ENCODE results near the gene ABHD14A.
A peak's percentile ranks its signal among the peaks of the same experiment; 100 is the strongest.

Gene ABHD14A

DNA sequence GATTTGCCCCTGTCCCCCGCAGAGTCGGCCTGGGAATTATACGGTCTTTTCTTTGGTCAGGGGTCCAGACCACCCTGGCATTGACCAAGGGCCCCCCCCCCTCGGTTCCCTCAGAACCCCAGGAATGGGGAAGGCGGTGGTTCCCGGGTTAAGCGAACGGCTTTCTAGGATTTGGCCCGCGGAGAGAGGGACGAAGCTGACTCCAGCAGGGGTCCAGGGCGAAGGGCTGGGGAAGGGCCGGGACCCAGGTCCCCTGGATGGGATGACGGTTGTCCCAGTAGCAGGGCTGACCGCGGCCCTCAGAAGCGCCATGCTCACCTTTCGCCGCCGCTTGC is 33.4 kb upstream of the ABHD14A start:
- no peak for DNase-seq (ENCODE audit: low read depth)

DNA sequence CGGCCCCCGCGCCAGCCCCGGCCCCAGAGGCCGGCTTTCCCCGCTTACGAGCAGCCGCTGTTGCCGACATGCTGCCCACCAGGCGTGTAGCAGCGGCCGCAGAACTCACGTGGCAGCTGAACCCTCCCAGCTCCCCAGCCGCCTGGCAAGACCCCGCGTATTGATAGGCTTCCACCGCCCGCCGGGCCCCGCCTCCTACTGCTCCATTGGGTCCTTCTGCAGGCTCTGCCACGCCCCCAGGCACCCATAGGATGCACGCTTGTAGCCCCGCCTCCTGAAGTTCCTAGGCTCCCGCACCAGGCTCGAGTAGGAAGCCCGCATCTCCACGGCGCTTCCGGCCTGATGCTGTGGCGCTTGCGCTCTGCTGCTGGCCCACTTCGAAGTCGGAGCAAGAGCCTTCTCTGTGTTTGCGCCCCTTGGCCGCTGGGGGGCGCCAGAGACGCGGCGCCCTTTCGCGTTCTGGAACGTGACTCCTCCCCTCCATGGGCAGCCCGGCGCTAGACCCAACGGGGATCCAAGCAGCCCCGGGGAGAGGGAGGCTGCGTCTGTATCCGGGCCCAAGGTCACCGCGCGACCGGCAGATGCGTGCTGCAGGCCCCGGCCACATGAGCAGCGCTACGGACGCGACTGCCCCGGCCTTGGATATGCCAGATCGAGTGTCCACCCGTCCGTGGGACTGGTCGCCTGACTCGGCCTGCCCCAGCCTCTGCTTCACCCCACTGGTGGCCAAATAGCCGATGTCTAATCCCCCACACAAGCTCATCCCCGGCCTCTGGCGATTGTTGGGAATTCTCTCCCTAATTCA is 32.9 kb upstream of the ABHD14A start, which contains the start of the genes PARP3 and RRP9:
Gene PARP3, plus strand, starts transcription at position 566 of the 805 bp plus-strand sequence. CDS start 993 bp downstream, outside the sequence.
Gene RRP9, minus strand, starts transcription at position 107 of the 805 bp plus-strand sequence. Its CDS starts 37 bp downstream, at position 70.
- peak; percentile 100 for DNase-seq (ENCODE audit: low read depth)

DNA sequence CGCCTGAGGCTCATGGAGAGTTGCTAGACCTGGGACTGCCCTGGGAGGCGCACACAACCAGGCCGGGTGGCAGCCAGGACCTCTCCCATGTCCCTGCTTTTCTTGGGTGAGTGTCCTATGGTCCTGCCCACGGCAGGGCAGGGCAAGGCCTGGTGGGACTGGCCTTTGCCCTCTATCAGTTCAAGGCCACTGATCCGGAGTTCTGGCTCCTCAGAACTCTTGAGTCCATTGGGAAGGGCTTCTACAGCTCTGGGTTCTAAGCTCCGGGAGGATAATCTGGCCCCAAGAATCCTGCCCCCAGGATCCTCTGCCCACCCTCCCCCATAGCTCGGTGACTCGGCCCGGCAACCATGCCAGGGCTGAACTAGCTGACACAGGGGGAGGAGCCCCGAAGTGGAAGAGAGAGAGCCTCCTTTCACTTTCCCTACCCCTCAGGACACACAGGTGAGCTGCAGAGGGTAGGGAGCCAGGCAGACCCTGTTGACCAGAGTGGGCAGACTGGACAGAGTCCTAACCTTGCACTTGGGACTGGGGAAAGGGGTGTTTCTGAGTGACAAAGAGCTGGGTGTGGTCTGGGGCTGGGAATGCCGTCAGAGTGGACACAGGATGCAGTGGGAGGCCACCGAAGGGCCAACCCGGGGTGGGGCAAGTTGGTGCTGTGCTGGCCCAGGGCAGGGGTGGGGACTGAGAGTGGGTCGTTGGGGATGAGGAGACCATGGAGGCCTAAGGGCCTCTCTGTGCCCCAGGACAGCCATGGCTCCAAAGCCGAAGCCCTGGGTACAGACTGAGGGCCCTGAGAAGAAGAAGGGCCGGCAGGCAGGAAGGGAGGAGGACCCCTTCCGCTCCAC is 32.0 kb upstream of the ABHD14A start:
- peak; percentile 18 for DNase-seq (ENCODE audit: low read depth)

DNA sequence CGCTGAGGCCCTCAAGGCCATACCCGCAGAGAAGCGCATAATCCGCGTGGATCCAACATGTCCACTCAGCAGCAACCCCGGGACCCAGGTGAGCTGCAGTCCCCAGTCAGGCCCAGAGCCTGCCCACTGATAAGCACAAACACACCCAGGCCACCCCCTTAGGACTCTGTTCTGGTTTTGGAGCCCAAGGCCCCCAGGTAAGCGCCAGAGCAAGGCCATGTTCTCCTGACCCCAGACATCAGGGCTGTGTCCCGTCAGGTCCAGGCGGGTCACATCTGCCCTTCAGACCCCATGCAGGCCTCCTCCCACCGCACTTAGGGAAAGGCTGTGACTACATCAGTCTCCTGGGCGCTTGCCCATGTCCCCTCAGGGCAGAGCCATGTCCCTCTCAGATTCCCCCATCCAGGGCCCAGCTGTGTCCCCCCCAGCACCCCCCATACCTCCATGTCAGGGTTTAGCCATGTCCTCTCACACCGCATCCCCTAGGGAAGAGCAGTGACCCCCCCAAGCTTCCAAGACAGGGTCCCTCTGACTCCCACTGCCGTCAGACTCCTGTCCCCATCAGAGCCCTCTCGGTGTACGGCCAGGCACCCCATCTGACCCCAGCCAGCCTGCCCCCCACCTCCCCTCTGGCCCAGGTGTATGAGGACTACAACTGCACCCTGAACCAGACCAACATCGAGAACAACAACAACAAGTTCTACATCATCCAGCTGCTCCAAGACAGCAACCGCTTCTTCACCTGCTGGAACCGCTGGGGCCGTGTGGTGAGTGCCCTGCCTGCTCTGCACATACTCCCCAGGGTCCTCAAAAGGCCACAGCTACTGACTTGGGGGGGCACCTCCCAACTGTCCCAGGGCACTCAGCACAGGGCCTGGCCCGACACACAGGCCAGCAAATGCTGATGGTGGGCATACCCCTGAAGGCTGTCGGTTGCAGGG is 31.1 kb upstream of the ABHD14A start:
- no peak for DNase-seq (ENCODE audit: low read depth)

DNA sequence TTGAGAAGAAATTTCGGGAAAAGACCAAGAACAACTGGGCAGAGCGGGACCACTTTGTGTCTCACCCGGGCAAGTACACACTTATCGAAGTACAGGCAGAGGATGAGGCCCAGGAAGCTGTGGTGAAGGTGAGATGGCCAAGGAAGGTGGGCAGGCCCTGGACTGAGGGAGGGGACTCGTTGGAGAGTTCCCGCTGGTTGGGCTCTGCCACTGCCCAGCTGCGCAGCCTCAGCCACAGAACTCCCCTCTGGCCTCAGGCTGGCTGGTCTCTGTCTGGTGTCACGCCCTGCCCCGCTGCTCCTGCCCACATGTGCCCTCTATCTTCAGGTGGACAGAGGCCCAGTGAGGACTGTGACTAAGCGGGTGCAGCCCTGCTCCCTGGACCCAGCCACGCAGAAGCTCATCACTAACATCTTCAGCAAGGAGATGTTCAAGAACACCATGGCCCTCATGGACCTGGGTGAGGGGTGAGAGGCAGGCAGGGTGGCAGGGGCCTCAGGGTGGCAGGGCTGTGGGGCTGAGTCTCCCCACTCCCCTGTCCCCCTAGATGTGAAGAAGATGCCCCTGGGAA is 30.3 kb upstream of the ABHD14A start:
- DNase-seq (ENCODE audit: low read depth), result no peak

DNA sequence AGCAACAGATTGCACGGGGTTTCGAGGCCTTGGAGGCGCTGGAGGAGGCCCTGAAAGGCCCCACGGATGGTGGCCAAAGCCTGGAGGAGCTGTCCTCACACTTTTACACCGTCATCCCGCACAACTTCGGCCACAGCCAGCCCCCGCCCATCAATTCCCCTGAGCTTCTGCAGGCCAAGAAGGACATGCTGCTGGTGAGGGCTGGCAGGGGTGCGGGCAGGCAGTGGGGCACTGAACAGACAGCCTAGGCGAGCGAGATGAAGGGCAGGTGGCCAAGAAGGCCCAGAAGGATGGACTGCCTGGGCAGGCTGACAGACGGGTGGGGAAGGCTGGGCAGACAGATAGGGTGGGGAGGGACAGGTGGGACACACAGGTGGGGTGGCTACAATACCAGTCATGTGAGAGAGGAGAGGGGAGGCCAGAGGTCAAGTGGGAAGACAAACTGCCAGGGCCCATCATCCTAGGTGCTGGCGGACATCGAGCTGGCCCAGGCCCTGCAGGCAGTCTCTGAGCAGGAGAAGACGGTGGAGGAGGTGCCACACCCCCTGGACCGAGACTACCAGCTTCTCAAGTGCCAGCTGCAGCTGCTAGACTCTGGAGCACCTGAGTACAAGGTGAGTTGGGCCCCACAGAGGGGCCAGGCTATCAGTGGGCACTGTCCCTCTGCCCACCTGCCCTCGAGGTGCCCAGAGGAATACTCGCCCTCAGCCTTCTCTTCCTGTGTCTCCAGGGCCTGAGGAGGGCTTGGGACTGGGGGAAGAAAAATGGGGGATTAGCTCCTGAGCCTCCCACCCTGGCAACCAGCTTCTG is 29.6 kb upstream of the ABHD14A start:
- no peak for DNase-seq (ENCODE audit: low read depth)

DNA sequence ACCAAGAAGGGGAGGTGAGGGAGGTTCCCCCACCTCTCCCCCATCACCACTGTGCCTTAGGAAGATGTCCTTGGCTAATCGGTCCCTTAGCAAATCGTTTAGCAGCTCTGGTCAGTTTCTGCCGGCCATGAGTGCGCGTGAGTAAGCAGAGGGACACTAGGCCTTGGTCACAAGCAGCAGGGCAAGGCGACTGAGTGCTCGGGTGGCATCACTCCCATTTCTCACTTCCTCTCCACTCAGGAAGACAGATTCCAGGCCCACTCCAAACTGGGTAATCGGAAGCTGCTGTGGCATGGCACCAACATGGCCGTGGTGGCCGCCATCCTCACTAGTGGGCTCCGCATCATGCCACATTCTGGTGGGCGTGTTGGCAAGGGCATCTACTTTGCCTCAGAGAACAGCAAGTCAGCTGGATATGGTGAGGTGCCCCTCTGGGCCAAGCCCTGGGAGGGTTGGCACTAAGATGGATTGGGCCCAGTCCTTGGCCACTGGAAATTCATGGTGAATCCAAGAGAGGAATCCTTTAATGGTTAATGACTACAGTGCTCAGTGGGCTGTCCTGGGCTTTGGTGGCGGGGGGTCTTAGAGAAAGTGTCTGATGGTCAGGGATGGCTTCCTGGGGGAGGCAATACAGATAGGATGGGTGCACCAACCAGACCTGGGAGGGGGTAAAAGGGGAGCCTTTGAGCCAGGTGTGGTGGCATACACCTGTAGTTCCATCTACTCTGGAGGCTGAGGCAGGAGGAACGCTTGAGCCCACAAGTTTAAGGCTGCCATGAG is 28.7 kb upstream of the ABHD14A start:
- no peak for DNase-seq (ENCODE audit: low read depth)

DNA sequence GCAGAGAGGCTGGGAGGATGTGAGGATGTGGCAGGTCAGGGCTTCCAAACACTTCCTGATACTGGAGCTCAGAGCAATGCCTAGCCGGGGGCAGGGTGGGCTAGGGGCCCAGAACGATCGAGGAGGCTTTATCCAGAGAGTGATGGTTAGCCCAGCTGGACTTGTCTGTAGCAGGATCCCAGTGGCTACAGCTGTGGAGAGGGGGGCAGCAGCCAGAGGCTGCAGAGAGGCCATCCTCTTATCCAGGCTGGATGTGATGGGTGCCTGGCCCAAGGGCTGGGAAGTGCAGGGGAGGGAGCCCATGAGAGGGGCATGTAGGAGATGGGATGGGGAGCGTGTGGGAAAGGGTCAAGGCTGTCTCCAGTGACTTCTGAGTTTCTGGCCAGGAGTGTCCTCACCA is 28.1 kb upstream of the ABHD14A start:
- DNase-seq (ENCODE audit: low read depth), result no peak

DNA sequence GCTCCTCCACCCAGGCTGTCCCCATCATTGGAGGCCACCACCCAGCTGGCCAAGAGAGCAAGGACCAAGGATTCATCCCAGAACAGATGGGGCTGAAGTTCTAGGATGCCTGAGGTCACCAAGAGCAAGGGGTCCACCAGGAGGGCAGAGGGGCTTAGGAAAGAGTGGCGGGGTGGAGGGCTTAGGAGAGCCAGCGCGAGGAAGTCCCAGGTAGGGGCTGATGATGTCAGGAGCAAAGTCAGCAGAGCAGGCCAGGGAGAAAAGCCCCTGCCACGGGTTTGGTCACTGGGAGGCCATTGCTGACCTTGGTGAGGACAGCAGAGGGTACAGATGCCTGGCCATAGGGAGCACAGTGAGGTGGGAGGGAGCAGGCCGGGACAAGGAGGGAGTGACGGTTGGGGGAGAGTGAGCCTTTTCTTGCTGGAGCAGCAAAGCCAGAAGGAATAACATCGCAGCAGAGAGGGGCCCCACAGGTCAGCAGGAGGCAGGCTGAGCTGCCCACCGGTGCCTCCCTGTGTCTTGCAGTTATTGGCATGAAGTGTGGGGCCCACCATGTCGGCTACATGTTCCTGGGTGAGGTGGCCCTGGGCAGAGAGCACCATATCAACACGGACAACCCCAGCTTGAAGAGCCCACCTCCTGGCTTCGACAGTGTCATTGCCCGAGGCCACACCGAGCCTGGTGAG is 27.5 kb upstream of the ABHD14A start:
- no peak for DNase-seq (ENCODE audit: low read depth)

DNA sequence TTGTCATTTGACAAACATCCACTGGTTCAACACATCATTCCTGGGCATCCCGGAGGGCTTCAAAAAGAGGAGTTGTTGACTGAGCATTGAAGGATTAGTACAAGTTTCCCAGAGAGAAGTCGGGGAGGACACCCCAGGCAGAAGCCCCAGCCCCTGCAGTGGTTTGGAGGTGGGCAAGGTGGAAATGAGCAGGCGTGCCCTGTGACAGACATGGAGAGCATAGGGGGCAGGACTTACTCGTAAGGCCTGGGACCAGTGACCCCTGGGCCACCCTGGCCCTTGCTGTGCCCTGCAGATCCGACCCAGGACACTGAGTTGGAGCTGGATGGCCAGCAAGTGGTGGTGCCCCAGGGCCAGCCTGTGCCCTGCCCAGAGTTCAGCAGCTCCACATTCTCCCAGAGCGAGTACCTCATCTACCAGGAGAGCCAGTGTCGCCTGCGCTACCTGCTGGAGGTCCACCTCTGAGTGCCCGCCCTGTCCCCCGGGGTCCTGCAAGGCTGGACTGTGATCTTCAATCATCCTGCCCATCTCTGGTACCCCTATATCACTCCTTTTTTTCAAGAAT is 26.8 kb upstream of the ABHD14A start:
- DNase-seq (ENCODE audit: low read depth), result no peak

DNA sequence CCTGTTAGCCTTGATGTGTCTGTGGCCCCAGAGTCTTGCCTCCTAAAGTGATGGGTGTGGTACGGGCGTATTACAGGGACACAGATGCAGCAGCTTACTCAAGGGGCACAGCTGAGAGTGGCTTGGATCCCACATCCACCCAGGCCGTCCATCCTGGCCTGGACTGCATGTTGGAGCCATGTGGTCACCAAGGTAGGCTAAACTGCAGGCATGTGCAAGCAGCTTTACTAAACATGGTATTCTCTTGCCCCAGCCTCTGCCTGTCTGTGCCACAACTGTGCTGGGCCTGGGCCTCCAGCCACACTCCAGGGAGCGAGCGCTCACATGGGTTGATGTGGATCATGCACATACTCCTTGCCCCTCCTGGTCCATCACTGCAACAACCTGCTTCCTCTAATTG is 25.7 kb upstream of the ABHD14A start:
- no peak for DNase-seq (ENCODE audit: low read depth)

DNA sequence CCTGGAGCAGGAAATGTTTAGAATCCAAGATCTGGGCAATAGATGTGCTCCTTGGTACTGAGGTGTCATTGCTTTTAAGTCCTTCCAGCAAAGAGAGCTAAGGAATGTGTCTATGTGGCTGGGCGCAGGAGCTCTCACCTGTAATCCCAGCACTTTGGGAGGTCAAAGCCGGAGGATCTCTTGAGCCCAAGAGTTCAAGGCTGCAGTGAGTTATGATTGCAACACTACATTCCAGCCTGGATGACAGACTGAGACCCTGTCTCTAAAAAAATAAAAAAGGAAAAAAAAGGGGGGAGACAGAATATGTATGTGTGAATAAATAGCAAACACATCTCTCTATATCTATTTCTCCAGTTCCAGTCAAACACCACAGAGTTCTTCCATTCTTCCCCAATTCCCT is 24.0 kb upstream of the ABHD14A start:
- DNase-seq (ENCODE audit: low read depth), result no peak

DNA sequence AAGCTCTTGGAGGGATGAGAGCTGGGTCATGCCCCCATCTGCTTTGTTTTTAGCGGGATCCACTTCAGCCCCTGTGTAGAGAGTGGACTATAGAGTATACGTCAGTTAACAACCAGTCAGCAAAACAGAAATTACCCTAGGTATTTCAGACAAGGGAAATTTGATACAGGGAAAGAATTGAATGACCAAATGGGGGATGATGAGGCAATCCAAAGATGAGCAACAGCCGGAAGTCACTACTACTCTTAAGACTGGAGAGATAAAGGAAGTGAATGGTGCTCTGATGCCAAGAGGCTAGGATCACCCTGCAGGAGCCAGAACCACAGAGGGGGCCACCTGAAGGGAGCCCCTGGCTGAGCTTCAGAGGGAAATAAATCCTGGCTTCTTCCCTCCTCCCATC is 21.4 kb upstream of the ABHD14A start:
- peak; percentile 20 for DNase-seq (ENCODE audit: low read depth)

DNA sequence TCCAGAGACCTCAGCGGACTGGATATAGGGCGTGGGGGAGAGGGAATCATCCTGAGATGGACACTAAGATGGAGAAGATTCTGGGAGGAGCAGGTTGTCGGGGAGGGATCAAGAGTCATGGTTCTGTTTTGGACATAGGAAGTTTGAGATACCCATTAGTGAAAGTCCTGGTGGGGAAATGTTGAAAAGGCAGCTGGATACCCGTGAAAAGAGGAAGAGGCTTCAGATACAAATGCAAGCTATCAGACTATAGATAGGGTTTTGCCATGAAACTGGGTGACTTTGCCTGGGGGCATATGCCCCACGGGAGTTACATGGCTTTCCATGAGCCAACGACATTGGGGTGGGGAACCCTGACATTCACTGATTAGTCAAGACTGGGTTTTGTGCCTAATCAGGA is 20.8 kb upstream of the ABHD14A start:
- DNase-seq (ENCODE audit: low read depth), result no peak

DNA sequence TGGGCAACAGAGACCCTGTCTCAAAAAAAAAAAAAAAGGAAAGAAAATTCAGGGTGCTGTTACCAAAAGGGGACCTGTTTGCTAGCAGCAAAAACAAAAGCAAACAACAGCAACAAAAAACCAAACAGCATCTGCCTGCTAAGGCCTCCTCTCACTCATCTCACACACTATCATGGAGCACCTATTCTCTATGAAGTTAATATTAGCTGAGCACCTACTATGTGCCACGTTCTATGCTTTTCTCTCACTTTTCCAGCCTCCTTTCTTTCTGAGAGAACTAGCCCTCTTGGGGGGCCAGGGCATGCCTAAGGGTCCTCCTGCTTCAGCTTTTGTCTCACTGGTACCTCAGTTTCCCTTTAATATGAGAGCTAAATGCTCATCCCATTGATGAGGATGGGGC is 20.2 kb upstream of the ABHD14A start:
- DNase-seq (ENCODE audit: low read depth), result no peak

DNA sequence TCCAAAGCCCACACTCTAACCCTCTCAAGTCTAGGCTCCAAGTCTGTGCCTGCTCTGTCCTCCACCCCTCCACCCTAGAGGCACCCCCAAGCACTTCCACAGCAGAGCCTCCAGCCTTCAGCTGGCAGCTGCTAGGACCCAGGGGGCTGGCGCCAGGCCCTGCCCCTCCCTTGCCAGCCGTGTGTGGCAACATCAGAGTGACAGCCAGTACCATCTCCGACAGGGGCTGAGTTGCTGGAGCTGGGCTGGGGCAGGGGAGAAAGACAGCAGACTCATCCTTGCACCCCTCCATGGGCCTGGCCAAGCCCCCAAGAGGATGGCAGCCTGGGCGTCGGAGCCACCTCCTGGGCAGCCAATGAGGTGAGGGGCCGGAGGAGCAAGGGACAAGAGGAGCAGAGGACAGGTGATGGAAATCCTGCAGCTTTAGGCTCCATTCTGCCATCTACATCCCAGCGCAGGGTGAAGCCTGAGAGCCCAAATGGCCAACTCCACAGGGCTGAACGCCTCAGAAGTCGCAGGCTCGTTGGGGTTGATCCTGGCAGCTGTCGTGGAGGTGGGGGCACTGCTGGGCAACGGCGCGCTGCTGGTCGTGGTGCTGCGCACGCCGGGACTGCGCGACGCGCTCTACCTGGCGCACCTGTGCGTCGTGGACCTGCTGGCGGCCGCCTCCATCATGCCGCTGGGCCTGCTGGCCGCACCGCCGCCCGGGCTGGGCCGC is 19.5 kb upstream of the ABHD14A start, which contains the start of gene GPR62:
Gene GPR62, plus strand, starts transcription at position 207 of the 718 bp plus-strand sequence. Its CDS starts 272 bp downstream, at position 479.
- no peak for DNase-seq (ENCODE audit: low read depth)

DNA sequence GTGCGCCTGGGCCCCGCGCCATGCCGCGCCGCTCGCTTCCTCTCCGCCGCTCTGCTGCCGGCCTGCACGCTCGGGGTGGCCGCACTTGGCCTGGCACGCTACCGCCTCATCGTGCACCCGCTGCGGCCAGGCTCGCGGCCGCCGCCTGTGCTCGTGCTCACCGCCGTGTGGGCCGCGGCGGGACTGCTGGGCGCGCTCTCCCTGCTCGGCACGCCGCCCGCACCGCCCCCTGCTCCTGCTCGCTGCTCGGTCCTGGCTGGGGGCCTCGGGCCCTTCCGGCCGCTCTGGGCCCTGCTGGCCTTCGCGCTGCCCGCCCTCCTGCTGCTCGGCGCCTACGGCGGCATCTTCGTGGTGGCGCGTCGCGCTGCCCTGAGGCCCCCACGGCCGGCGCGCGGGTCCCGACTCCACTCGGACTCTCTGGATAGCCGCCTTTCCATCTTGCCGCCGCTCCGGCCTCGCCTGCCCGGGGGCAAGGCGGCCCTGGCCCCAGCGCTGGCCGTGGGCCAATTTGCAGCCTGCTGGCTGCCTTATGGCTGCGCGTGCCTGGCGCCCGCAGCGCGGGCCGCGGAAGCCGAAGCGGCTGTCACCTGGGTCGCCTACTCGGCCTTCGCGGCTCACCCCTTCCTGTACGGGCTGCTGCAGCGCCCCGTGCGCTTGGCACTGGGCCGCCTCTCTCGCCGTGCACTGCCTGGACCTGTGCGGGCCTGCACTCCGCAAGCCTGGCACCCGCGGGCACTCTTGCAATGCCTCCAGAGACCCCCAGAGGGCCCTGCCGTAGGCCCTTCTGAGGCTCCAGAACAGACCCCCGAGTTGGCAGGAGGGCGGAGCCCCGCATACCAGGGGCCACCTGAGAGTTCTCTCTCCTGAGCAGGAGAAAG is 18.7 kb upstream of the ABHD14A start:
- DNase-seq (ENCODE audit: low read depth), result peak; percentile 16

All from fibroblast of the conjunctiva (primary cell).